ENCODE measurements around the gene HNRNPR.
A peak's percentile ranks its signal among the peaks of the same experiment; 100 is the strongest.
"Not testable (repeated sequence)": the region's sequence is repeated elsewhere in the genome, so short reads cannot be mapped to it uniquely, and the experiment has no call there.

Gene HNRNPR

DNA sequence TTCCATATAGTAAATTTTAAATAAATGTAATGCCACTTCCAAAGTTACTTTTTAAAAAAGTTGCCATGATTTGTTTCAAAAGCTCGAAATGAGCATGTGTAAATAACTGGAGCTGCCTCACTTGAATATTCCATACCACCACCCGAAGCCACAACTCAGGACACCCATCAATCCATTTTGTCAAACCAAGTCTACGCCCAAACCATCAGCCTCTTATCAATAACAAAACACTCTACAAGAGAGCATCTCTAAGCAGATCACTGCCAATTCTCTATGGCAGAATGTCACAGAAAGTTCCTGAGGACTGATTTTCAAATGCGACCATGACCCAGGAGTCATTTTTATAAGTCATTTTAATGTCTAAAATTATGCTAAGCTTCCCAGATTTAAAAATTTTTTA lies 4.5 kb downstream of the HNRNPR start:
- FAIRE-seq (no peak), DNase-seq (ENCODE audit: insufficient read length, low spot score) (no peak)
- TF ChIP-seq SPI1 (IDR thresholded peaks at IDR 0.05; ENCODE audit: low read depth, low read length), result no peak
- no peak for TF ChIP-seq POLR2A (IDR thresholded peaks at IDR 0.05; ENCODE audit: low read depth, low read length)
- no peak for TF ChIP-seq PAX5 (IDR thresholded peaks at IDR 0.05; ENCODE audit: insufficient read depth, low read length, severe bottlenecking)
- TF ChIP-seq POLR2AphosphoS5 (IDR thresholded peaks at IDR 0.05; ENCODE audit: low read depth, low read length), result no peak
- no peak for TF ChIP-seq POU2F2 (IDR thresholded peaks at IDR 0.05; ENCODE audit: low read depth, low read length)
- no peak for TF ChIP-seq TAF1 (IDR thresholded peaks at IDR 0.05; ENCODE audit: low read depth, low read length)

DNA sequence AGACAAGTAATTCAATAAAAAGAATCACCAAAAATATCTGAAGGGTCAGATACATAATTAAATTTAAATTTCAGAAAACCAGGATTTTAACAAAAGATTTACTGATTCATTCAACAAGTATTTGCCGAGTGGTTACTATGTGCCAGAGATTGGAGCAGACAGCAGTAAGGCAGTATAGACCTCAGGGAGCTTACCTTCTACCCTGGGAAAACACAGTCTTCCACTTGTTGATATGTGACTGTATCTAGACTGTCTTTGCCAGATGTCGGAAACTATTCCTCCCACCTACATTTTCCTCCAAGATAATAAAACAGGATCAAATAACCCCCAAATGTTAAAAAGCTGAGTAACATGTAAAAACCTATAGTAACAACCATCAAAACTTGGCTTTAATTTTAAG lies 6.2 kb downstream of the HNRNPR start:
- no peak for DNase-seq (ENCODE audit: insufficient read length, low spot score)
- no peak for FAIRE-seq
- TF ChIP-seq SPI1 (IDR thresholded peaks at IDR 0.05; ENCODE audit: low read depth, low read length) (no peak), POU2F2 (IDR thresholded peaks at IDR 0.05; ENCODE audit: low read depth, low read length) (no peak), POLR2A (IDR thresholded peaks at IDR 0.05; ENCODE audit: low read depth, low read length) (no peak), PAX5 (IDR thresholded peaks at IDR 0.05; ENCODE audit: insufficient read depth, low read length, severe bottlenecking) (no peak)

- FAIRE-seq (no peak), DNase-seq (ENCODE audit: insufficient read length, low spot score) (no peak)
- TF ChIP-seq PAX5 (IDR thresholded peaks at IDR 0.05; ENCODE audit: insufficient read depth, low read length, severe bottlenecking) (no peak), SPI1 (IDR thresholded peaks at IDR 0.05; ENCODE audit: low read depth, low read length) (no peak), POU2F2 (IDR thresholded peaks at IDR 0.05; ENCODE audit: low read depth, low read length) (no peak), TAF1 (IDR thresholded peaks at IDR 0.05; ENCODE audit: low read depth, low read length) (no peak), POLR2A (IDR thresholded peaks at IDR 0.05; ENCODE audit: low read depth, low read length) (no peak), POLR2AphosphoS5 (IDR thresholded peaks at IDR 0.05; ENCODE audit: low read depth, low read length) (no peak)
Observed at GRCh38 chr1:23331713-23332112, 12.4 kb downstream of the HNRNPR start.

DNA sequence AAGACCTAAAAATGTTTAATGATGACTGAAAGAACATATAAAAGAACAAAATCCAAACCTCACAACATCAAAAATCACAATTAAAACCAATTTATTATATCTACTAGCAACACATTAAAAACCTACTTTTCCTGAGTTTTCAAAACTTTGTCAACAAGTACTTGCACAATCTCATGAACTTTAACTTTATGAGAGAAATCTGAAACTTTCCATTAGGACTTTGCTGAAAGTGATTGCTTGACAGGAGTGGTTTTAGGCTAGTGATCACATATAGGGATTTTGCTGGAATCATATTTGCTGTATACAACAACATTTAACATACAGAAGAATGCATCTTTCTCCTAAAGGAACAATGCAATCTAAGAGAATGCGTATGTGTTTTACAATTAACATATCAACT lies 13.2 kb downstream of the HNRNPR start:
- no peak for TF ChIP-seq SPI1 (IDR thresholded peaks at IDR 0.05; ENCODE audit: low read depth, low read length)
- TF ChIP-seq TAF1 (IDR thresholded peaks at IDR 0.05; ENCODE audit: low read depth, low read length), result no peak
- no peak for TF ChIP-seq POU2F2 (IDR thresholded peaks at IDR 0.05; ENCODE audit: low read depth, low read length)
- no peak for TF ChIP-seq POLR2A (IDR thresholded peaks at IDR 0.05; ENCODE audit: low read depth, low read length)
- no peak for TF ChIP-seq POLR2AphosphoS5 (IDR thresholded peaks at IDR 0.05; ENCODE audit: low read depth, low read length)
- TF ChIP-seq PAX5 (IDR thresholded peaks at IDR 0.05; ENCODE audit: insufficient read depth, low read length, severe bottlenecking), result no peak
- no peak for FAIRE-seq
- DNase-seq (ENCODE audit: insufficient read length, low spot score), result no peak

- FAIRE-seq, result peak; percentile 31
- no peak for DNase-seq (ENCODE audit: insufficient read length, low spot score)
- no peak for TF ChIP-seq SPI1 (IDR thresholded peaks at IDR 0.05; ENCODE audit: low read depth, low read length)
- TF ChIP-seq POLR2A (IDR thresholded peaks at IDR 0.05; ENCODE audit: low read depth, low read length), result no peak
- no peak for TF ChIP-seq PAX5 (IDR thresholded peaks at IDR 0.05; ENCODE audit: insufficient read depth, low read length, severe bottlenecking)
- TF ChIP-seq TAF1 (IDR thresholded peaks at IDR 0.05; ENCODE audit: low read depth, low read length), result no peak
- no peak for TF ChIP-seq POLR2AphosphoS5 (IDR thresholded peaks at IDR 0.05; ENCODE audit: low read depth, low read length)
- no peak for TF ChIP-seq POU2F2 (IDR thresholded peaks at IDR 0.05; ENCODE audit: low read depth, low read length)
Observed at GRCh38 chr1:23325393-23325792, 18.7 kb downstream of the HNRNPR start.

DNA sequence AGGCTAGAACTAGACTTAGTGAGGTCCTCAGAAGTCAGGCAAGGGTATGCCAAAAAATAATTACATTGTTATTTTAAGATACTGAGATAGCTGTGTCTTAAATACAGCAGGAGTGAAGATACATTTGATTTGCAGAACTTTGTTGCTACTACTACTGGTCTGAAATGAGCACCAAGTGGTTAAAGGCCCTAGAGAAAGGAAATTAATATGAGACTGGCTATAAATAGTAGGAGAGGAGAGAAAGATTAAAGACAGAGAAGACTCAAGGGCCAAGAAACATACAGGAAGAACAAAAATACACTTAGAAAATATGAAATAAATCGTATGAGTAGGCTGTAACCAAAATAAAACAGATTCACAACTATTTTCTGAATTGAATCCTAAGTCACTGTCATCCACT lies 21.3 kb downstream of the HNRNPR start:
- TF ChIP-seq PAX5 (IDR thresholded peaks at IDR 0.05; ENCODE audit: insufficient read depth, low read length, severe bottlenecking), result no peak
- no peak for TF ChIP-seq TAF1 (IDR thresholded peaks at IDR 0.05; ENCODE audit: low read depth, low read length)
- no peak for TF ChIP-seq POU2F2 (IDR thresholded peaks at IDR 0.05; ENCODE audit: low read depth, low read length)
- FAIRE-seq (no peak), DNase-seq (ENCODE audit: insufficient read length, low spot score) (no peak)

- not testable (repeated sequence) for FAIRE-seq; DNase-seq (ENCODE audit: insufficient read length, low spot score)
Observed at GRCh38 chr1:23310280-23310679, 33.8 kb downstream of the HNRNPR start.

DNA sequence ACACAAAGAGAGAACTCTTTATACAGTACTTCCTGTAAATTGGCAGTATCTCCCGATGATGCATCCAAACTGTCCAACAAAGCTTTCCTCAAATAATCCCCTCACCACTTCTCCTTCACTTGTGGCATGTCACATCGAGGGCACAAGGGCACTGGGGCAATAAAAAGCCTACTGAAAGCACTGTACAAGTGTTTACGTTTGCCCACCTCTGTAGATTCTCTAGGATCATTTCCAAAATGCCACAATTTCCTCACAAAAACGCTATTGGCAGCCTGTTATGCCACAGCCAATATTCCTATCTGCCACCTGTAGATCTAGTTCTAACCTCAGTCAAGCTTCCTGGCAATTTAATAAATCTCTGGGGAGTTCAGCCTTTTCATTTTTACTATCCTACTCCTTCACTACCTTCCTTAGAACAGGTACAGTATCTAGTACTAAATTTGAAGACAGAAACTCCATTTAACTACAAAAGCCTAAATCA lies 39.9 kb downstream of the HNRNPR start:
- DNase-seq (ENCODE audit: insufficient read length, low spot score) (no peak), FAIRE-seq (no peak)

GRCh38 chr1:23303524-23303923 lies 40.6 kb downstream of the HNRNPR start:
- FAIRE-seq (no peak), DNase-seq (ENCODE audit: insufficient read length, low spot score) (no peak)
- TF ChIP-seq PAX5 (IDR thresholded peaks at IDR 0.05; ENCODE audit: insufficient read depth, low read length, severe bottlenecking) (no peak), POLR2A (IDR thresholded peaks at IDR 0.05; ENCODE audit: low read depth, low read length) (no peak), TAF1 (IDR thresholded peaks at IDR 0.05; ENCODE audit: low read depth, low read length) (no peak), POU2F2 (IDR thresholded peaks at IDR 0.05; ENCODE audit: low read depth, low read length) (no peak), POLR2AphosphoS5 (IDR thresholded peaks at IDR 0.05; ENCODE audit: low read depth, low read length) (no peak)

More for the DNA sequence above, 39.9 kb downstream of the HNRNPR start:
- TF ChIP-seq TAF1 (IDR thresholded peaks at IDR 0.05; ENCODE audit: low read depth, low read length), result no peak
- TF ChIP-seq POU2F2 (IDR thresholded peaks at IDR 0.05; ENCODE audit: low read depth, low read length), result no peak
- no peak for TF ChIP-seq POLR2AphosphoS5 (IDR thresholded peaks at IDR 0.05; ENCODE audit: low read depth, low read length)
- no peak for TF ChIP-seq SPI1 (IDR thresholded peaks at IDR 0.05; ENCODE audit: low read depth, low read length)
- no peak for TF ChIP-seq PAX5 (IDR thresholded peaks at IDR 0.05; ENCODE audit: insufficient read depth, low read length, severe bottlenecking)

DNA sequence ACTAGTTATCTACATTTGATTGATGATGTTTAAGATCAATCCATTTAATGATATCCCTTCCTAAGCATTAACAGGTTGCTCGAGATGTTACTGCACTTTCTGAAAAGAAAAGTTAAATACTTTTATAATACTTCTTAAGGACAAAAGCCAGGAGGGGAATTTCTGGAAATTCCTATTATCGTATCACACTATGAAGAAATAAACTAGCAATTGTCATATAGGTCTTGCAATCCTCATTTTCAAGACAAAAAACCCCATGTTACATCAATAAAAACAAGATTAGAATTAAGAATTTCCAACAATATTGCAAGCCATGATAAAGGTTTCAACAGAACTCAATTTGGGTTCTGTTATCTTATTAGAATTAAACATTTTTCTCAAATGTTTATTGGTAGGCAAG lies 47.2 kb downstream of the HNRNPR start:
- DNase-seq (ENCODE audit: insufficient read length, low spot score) (no peak), FAIRE-seq (no peak)
- TF ChIP-seq POLR2A (IDR thresholded peaks at IDR 0.05; ENCODE audit: low read depth, low read length) (no peak), POU2F2 (IDR thresholded peaks at IDR 0.05; ENCODE audit: low read depth, low read length) (no peak), TAF1 (IDR thresholded peaks at IDR 0.05; ENCODE audit: low read depth, low read length) (no peak)

GRCh38 chr1:23291706-23292105 lies 52.4 kb downstream of the HNRNPR start:
- no peak for TF ChIP-seq TAF1 (IDR thresholded peaks at IDR 0.05; ENCODE audit: low read depth, low read length)
- no peak for TF ChIP-seq SPI1 (IDR thresholded peaks at IDR 0.05; ENCODE audit: low read depth, low read length)
- TF ChIP-seq POLR2A (IDR thresholded peaks at IDR 0.05; ENCODE audit: low read depth, low read length), result no peak
- TF ChIP-seq POLR2AphosphoS5 (IDR thresholded peaks at IDR 0.05; ENCODE audit: low read depth, low read length), result no peak
- TF ChIP-seq PAX5 (IDR thresholded peaks at IDR 0.05; ENCODE audit: insufficient read depth, low read length, severe bottlenecking), result no peak
- no peak for TF ChIP-seq POU2F2 (IDR thresholded peaks at IDR 0.05; ENCODE audit: low read depth, low read length)
- DNase-seq (ENCODE audit: insufficient read length, low spot score), result no peak
- no peak for FAIRE-seq

Measured in GM12891 (cell line).